GM23338 (cell line): Measurements from ENCODE around the gene CYP3A7. TPM values are rescaled to one million over a fixed set of nuclear protein-coding genes. Genes with fewer than 3 reads are reported as not detected.

Experiments used
- ATAC-seq: fragments of 200-7000 bp; cut with Tn5 transposase; 3 replicates; pipeline ENCODE4 v1.9.1; 2020
- DNase-seq: peaks from one replicate; pipeline ENCODE4 v3.0.0-alpha.2; 2015; ENCODE audit warnings: low spot score
- H2AFZ ChIP-seq: fragments of 200-600 bp; sonication (generic); 2 replicates; pipeline ENCODE4 v1.8.0; 2016; ENCODE audit warnings: antibody characterized with exemption, mild to moderate bottlenecking, moderate library complexity
- H3F3A ChIP-seq: fragments of 200-600 bp; sonication (generic); replicated peaks from 2 replicates; pipeline ENCODE4 v1.8.0; 2017; ENCODE audit warnings: antibody characterized with exemption, mixed run types, low read depth
- H3K27ac ChIP-seq: fragments of 200-600 bp; sonication (generic); 2 replicates; pipeline ENCODE4 v1.6.1; 2016; ENCODE audit warnings: low read depth
- H3K27me3 ChIP-seq: fragments of 200-600 bp; sonication (generic); 2 replicates; pipeline ENCODE4 v1.8.0; 2016; ENCODE audit warnings: mild to moderate bottlenecking, mixed run types, moderate library complexity; ENCODE audit not compliant: insufficient read depth
- H3K36me3 ChIP-seq: fragments of 200-600 bp; sonication (generic); 2 replicates; pipeline ENCODE4 v1.8.0; 2016; ENCODE audit warnings: mild to moderate bottlenecking; ENCODE audit not compliant: insufficient read depth
- H3K4me1 ChIP-seq: fragments of 200-600 bp; sonication (generic); 2 replicates; pipeline ENCODE4 v1.8.0; 2016; ENCODE audit warnings: mild to moderate bottlenecking, moderate library complexity; ENCODE audit not compliant: insufficient read depth
- H3K4me2 ChIP-seq: fragments of 200-600 bp; sonication (generic); 2 replicates; pipeline ENCODE4 v1.7.1; 2017; ENCODE audit warnings: mixed run types
- H3K4me3 ChIP-seq: fragments of 200-600 bp; sonication (generic); 2 replicates; pipeline ENCODE4 v1.6.1; 2016; ENCODE audit warnings: mixed run types
- H3K79me2 ChIP-seq: fragments of 200-600 bp; sonication (generic); replicated peaks from 2 replicates; pipeline ENCODE4 v1.8.0; 2017; ENCODE audit warnings: mild to moderate bottlenecking; ENCODE audit not compliant: insufficient read depth
- H3K9me2 ChIP-seq: fragments of 200-600 bp; sonication (generic); 2 replicates; pipeline ENCODE4 v1.8.0; 2017; ENCODE audit not compliant: insufficient read depth
- H4K20me1 ChIP-seq: fragments of 200-600 bp; sonication (generic); replicated peaks from 2 replicates; pipeline ENCODE4 v1.8.0; 2017; ENCODE audit warnings: mild to moderate bottlenecking; ENCODE audit not compliant: insufficient read depth
- H3K27ac Mint-ChIP-seq: 2 replicates; pipeline ENCODE4 v1.8.0; 2020; ENCODE audit warnings: inconsistent platforms, mild to moderate bottlenecking, moderate library complexity, mixed read lengths
- H3K27me3 Mint-ChIP-seq: 3 replicates; pipeline ENCODE4 v1.8.0; 2022; ENCODE audit warnings: low read depth, mild to moderate bottlenecking, moderate library complexity, mixed read lengths, inconsistent platforms; ENCODE audit not compliant: insufficient read depth, poor library complexity
- H3K36me3 Mint-ChIP-seq: 3 replicates; pipeline ENCODE4 v1.8.0; 2021; ENCODE audit warnings: low read depth, mild to moderate bottlenecking, inconsistent platforms, moderate library complexity, mixed read lengths
- H3K4me1 Mint-ChIP-seq: 3 replicates; pipeline ENCODE4 v1.8.0; 2020; ENCODE audit warnings: mild to moderate bottlenecking, inconsistent platforms, mixed read lengths
- H3K4me3 Mint-ChIP-seq: 3 replicates; pipeline ENCODE4 v1.8.0; 2021; ENCODE audit warnings: moderate library complexity, mild to moderate bottlenecking, inconsistent platforms, mixed read lengths
- H3K9me3 Mint-ChIP-seq: 3 replicates; pipeline ENCODE4 v1.8.0; 2020; ENCODE audit warnings: moderate library complexity, mild to moderate bottlenecking, inconsistent platforms, mixed read lengths
- CREB1 ChIP-seq: fragments of 250-450 bp; sonication (Bioruptor Pico); IDR thresholded peaks from 2 replicates; pipeline ENCODE4 v1.5.0; 2020; ENCODE audit warnings: low read depth, mild to moderate bottlenecking, moderate library complexity
- EZH2 ChIP-seq: fragments of 200-600 bp; sonication (generic); IDR thresholded peaks from one replicate; pipeline ENCODE4 v1.8.0; 2017; ENCODE audit warnings: antibody characterized with exemption, mild to moderate bottlenecking, low read depth; ENCODE audit not compliant: unreplicated experiment
- EZH2phosphoT487 ChIP-seq: fragments of 200-600 bp; sonication (generic); IDR thresholded peaks from one replicate; pipeline ENCODE4 v1.8.1; 2018; ENCODE audit warnings: antibody characterized with exemption; ENCODE audit not compliant: unreplicated experiment
- JUNB ChIP-seq: IDR thresholded peaks from one replicate; pipeline ENCODE4 v1.6.1; 2016; ENCODE audit warnings: antibody characterized with exemption; ENCODE audit not compliant: unreplicated experiment
- NANOG ChIP-seq: IDR thresholded peaks from 2 replicates; pipeline ENCODE4 v1.6.1; 2016; ENCODE audit warnings: antibody characterized with exemption, borderline replicate concordance
- POLR2AphosphoS5 ChIP-seq: IDR thresholded peaks from 2 replicates; pipeline ENCODE4 v1.6.1; 2016; ENCODE audit warnings: antibody characterized with exemption, low read depth
- STAT1 ChIP-seq: IDR thresholded peaks from one replicate; pipeline ENCODE4 v1.6.1; 2016; ENCODE audit warnings: antibody characterized with exemption; ENCODE audit not compliant: unreplicated experiment
- ZNF114 ChIP-seq: fragments of 250-450 bp; sonication (Bioruptor Pico); IDR thresholded peaks from 2 replicates; pipeline ENCODE4 v1.5.0; 2020; ENCODE audit warnings: mild to moderate bottlenecking, moderate library complexity
- ZNF331 ChIP-seq: fragments of 250-450 bp; sonication (Bioruptor Pico); IDR thresholded peaks from 2 replicates; pipeline ENCODE4 v1.5.0; 2020; ENCODE audit warnings: low read depth, mild to moderate bottlenecking, moderate library complexity
- polyA plus RNA-seq: library from polyadenylated mRNA; unstranded; fragments of >200 nt; fragmentation: Nextera tagmentation; extraction: Ambion mirVana; gene quantifications from 2 replicates; pipeline ENCODE4 v1.2.1, GENCODE V29; 2016
- total RNA-seq: library from RNA; depleted of rRNA; stranded (reverse); fragments of >200 nt; shearing (Covaris generic); gene quantifications from 2 replicates; pipeline ENCODE4 v1.2.3, GENCODE V29; 2014
- TF ChIP-seq, protein P1 (sequence below): IDR thresholded peaks from one replicate; pipeline ENCODE4 v1.6.1; 2018; ENCODE audit warnings: antibody characterized with exemption; ENCODE audit not compliant: unreplicated experiment
- TF ChIP-seq, protein P2 (sequence below): IDR thresholded peaks from 2 replicates; pipeline ENCODE4 v1.6.1; 2016; ENCODE audit warnings: antibody characterized with exemption
- TF ChIP-seq, protein P3 (sequence below): fragments of 250-450 bp; sonication (Bioruptor Pico); IDR thresholded peaks from 2 replicates; pipeline ENCODE4 v1.5.0; 2020; ENCODE audit warnings: mild to moderate bottlenecking, moderate library complexity
- TF ChIP-seq, protein P4 (sequence below), 2 experiments: fragments of 200-600 bp in 1 of 2; sonication (generic) in 1 of 2; conservative IDR thresholded peaks; 2 replicates each; pipeline versions ENCODE4 v1.5.1 to v1.6.1; 2016 to 2017; ENCODE audit warnings: antibody characterized with exemption in 2 of 2, low read depth in 2 of 2, mild to moderate bottlenecking in 2 of 2, moderate library complexity in 1 of 2

CYP3A7 gene
- total and polyA plus RNA-seq, 2 experiments from 2014 or later: 0.19 TPM; not detected in 1

DNA sequence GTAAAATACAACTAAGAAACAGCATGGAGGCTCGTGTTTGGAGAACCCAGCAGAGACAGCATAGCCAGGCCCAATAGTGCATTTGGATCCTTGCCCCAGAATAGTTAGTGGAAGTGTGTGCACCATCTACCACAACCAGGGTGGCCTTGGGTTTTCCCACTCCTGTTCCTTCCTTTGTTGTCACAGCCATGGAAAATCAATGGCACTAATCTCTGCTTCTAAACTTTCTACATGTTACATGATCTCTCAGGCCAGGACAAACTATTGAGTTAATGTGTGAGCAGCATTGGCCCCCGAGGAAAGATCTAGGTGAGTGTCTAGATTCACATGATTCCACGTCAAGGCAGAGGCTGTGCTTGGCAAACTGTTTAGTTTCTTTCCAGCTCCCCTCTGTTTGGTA, 2.0 kb downstream of the CYP3A7 start:
- Mint-ChIP-seq H3K4me3 (no peak overlapping the region), H3K4me1 (peaks cover 4% of the 10 kb centered on the region; the same call in 1 of the 3 replicates), H3K9me3 (no peaks in the 10 kb centered on the region), H3K27ac (no peak overlapping the region), H3K36me3 (no peaks in the 10 kb centered on the region), H3K27me3 (peaks cover 2% of the 10 kb centered on the region)
- no peaks in the 10 kb centered on the region for H3K79me2 ChIP-seq
- no peak overlapping the region for H3K27ac ChIP-seq
- DNase-seq (no peak), ATAC-seq (no peak)
- H3K36me3 ChIP-seq: no peaks in the 10 kb centered on the region
- H2AFZ ChIP-seq: no peak overlapping the region
- TF ChIP-seq, protein P1, sequence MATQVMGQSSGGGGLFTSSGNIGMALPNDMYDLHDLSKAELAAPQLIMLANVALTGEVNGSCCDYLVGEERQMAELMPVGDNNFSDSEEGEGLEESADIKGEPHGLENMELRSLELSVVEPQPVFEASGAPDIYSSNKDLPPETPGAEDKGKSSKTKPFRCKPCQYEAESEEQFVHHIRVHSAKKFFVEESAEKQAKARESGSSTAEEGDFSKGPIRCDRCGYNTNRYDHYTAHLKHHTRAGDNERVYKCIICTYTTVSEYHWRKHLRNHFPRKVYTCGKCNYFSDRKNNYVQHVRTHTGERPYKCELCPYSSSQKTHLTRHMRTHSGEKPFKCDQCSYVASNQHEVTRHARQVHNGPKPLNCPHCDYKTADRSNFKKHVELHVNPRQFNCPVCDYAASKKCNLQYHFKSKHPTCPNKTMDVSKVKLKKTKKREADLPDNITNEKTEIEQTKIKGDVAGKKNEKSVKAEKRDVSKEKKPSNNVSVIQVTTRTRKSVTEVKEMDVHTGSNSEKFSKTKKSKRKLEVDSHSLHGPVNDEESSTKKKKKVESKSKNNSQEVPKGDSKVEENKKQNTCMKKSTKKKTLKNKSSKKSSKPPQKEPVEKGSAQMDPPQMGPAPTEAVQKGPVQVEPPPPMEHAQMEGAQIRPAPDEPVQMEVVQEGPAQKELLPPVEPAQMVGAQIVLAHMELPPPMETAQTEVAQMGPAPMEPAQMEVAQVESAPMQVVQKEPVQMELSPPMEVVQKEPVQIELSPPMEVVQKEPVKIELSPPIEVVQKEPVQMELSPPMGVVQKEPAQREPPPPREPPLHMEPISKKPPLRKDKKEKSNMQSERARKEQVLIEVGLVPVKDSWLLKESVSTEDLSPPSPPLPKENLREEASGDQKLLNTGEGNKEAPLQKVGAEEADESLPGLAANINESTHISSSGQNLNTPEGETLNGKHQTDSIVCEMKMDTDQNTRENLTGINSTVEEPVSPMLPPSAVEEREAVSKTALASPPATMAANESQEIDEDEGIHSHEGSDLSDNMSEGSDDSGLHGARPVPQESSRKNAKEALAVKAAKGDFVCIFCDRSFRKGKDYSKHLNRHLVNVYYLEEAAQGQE: no peak
- TF ChIP-seq, protein P2, sequence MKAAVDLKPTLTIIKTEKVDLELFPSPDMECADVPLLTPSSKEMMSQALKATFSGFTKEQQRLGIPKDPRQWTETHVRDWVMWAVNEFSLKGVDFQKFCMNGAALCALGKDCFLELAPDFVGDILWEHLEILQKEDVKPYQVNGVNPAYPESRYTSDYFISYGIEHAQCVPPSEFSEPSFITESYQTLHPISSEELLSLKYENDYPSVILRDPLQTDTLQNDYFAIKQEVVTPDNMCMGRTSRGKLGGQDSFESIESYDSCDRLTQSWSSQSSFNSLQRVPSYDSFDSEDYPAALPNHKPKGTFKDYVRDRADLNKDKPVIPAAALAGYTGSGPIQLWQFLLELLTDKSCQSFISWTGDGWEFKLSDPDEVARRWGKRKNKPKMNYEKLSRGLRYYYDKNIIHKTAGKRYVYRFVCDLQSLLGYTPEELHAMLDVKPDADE: no peak
- TF ChIP-seq, protein P3, sequence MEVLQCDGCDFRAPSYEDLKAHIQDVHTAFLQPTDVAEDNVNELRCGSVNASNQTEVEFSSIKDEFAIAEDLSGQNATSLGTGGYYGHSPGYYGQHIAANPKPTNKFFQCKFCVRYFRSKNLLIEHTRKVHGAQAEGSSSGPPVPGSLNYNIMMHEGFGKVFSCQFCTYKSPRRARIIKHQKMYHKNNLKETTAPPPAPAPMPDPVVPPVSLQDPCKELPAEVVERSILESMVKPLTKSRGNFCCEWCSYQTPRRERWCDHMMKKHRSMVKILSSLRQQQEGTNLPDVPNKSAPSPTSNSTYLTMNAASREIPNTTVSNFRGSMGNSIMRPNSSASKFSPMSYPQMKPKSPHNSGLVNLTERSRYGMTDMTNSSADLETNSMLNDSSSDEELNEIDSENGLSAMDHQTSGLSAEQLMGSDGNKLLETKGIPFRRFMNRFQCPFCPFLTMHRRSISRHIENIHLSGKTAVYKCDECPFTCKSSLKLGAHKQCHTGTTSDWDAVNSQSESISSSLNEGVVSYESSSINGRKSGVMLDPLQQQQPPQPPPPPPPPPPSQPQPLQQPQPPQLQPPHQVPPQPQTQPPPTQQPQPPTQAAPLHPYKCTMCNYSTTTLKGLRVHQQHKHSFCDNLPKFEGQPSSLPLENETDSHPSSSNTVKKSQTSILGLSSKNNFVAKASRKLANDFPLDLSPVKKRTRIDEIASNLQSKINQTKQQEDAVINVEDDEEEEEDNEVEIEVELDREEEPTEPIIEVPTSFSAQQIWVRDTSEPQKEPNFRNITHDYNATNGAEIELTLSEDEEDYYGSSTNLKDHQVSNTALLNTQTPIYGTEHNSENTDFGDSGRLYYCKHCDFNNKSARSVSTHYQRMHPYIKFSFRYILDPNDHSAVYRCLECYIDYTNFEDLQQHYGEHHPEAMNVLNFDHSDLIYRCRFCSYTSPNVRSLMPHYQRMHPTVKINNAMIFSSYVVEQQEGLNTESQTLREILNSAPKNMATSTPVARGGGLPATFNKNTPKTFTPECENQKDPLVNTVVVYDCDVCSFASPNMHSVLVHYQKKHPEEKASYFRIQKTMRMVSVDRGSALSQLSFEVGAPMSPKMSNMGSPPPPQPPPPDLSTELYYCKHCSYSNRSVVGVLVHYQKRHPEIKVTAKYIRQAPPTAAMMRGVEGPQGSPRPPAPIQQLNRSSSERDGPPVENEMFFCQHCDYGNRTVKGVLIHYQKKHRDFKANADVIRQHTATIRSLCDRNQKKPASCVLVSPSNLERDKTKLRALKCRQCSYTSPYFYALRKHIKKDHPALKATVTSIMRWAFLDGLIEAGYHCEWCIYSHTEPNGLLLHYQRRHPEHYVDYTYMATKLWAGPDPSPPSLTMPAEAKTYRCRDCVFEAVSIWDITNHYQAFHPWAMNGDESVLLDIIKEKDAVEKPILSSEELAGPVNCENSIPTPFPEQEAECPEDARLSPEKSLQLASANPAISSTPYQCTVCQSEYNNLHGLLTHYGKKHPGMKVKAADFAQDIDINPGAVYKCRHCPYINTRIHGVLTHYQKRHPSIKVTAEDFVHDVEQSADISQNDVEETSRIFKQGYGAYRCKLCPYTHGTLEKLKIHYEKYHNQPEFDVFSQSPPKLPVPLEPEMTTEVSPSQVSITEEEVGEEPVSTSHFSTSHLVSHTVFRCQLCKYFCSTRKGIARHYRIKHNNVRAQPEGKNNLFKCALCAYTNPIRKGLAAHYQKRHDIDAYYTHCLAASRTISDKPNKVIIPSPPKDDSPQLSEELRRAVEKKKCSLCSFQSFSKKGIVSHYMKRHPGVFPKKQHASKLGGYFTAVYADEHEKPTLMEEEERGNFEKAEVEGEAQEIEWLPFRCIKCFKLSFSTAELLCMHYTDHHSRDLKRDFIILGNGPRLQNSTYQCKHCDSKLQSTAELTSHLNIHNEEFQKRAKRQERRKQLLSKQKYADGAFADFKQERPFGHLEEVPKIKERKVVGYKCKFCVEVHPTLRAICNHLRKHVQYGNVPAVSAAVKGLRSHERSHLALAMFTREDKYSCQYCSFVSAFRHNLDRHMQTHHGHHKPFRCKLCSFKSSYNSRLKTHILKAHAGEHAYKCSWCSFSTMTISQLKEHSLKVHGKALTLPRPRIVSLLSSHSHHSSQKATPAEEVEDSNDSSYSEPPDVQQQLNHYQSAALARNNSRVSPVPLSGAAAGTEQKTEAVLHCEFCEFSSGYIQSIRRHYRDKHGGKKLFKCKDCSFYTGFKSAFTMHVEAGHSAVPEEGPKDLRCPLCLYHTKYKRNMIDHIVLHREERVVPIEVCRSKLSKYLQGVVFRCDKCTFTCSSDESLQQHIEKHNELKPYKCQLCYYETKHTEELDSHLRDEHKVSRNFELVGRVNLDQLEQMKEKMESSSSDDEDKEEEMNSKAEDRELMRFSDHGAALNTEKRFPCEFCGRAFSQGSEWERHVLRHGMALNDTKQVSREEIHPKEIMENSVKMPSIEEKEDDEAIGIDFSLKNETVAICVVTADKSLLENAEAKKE (CRISPR knock-in tag): no peak
- TF ChIP-seq ZNF114 (CRISPR knock-in tag): no peak
- TF ChIP-seq, protein P4, sequence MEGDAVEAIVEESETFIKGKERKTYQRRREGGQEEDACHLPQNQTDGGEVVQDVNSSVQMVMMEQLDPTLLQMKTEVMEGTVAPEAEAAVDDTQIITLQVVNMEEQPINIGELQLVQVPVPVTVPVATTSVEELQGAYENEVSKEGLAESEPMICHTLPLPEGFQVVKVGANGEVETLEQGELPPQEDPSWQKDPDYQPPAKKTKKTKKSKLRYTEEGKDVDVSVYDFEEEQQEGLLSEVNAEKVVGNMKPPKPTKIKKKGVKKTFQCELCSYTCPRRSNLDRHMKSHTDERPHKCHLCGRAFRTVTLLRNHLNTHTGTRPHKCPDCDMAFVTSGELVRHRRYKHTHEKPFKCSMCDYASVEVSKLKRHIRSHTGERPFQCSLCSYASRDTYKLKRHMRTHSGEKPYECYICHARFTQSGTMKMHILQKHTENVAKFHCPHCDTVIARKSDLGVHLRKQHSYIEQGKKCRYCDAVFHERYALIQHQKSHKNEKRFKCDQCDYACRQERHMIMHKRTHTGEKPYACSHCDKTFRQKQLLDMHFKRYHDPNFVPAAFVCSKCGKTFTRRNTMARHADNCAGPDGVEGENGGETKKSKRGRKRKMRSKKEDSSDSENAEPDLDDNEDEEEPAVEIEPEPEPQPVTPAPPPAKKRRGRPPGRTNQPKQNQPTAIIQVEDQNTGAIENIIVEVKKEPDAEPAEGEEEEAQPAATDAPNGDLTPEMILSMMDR (conservative IDR thresholded peaks at IDR 0.05; ENCODE audit: low read depth in 2 of 2): no peak
- no peak for TF ChIP-seq POLR2AphosphoS5
- no peak for TF ChIP-seq ZNF331 (CRISPR knock-in tag)
- no peak for TF ChIP-seq CREB1
- TF ChIP-seq STAT1: no peak
- TF ChIP-seq EZH2: no peak
- no peak for TF ChIP-seq NANOG
- no peak for TF ChIP-seq EZH2phosphoT487
- TF ChIP-seq JUNB: no peak
- H3K4me1 ChIP-seq: no peaks in the 10 kb centered on the region
- no peak overlapping the region for H3K4me3 ChIP-seq
- H3K9me2 ChIP-seq: peaks cover 4% of the 10 kb centered on the region; the same call in 1 of the 2 replicates
- no peak overlapping the region for H3K4me2 ChIP-seq
- no peaks in the 10 kb centered on the region for H3F3A ChIP-seq
- no peaks in the 10 kb centered on the region for H4K20me1 ChIP-seq
- H3K27me3 ChIP-seq: no peaks in the 10 kb centered on the region
